ENCODE results near the gene PSMA4.

The PSMA4 gene

DNA sequence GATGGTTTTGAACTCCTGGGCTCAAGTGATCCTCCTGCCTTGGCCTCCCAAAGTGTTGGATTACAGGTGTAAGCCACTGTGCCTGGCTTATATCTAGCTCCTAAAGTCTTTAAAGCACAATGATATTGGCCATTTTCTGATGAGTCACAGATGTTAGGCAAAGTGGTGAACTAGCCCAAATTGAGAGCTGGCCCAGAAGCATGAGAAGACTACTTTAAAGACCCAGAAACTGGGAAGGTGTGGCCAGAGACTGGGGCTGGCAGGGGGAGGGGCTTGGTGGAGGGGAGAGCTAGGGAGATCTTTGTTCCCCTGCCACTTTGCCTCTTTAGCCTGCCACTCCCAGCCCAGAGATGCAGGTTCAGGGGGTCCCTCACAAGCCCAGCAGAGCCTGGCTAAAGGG lies 58.9 kb downstream of the PSMA4 start:
- no peak for TF ChIP-seq POLR2AphosphoS5 (IDR thresholded peaks at IDR 0.05; ENCODE audit: low read depth, low read length)
- TF ChIP-seq, protein P1, sequence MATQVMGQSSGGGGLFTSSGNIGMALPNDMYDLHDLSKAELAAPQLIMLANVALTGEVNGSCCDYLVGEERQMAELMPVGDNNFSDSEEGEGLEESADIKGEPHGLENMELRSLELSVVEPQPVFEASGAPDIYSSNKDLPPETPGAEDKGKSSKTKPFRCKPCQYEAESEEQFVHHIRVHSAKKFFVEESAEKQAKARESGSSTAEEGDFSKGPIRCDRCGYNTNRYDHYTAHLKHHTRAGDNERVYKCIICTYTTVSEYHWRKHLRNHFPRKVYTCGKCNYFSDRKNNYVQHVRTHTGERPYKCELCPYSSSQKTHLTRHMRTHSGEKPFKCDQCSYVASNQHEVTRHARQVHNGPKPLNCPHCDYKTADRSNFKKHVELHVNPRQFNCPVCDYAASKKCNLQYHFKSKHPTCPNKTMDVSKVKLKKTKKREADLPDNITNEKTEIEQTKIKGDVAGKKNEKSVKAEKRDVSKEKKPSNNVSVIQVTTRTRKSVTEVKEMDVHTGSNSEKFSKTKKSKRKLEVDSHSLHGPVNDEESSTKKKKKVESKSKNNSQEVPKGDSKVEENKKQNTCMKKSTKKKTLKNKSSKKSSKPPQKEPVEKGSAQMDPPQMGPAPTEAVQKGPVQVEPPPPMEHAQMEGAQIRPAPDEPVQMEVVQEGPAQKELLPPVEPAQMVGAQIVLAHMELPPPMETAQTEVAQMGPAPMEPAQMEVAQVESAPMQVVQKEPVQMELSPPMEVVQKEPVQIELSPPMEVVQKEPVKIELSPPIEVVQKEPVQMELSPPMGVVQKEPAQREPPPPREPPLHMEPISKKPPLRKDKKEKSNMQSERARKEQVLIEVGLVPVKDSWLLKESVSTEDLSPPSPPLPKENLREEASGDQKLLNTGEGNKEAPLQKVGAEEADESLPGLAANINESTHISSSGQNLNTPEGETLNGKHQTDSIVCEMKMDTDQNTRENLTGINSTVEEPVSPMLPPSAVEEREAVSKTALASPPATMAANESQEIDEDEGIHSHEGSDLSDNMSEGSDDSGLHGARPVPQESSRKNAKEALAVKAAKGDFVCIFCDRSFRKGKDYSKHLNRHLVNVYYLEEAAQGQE (IDR thresholded peaks at IDR 0.05; ENCODE audit: insufficient read depth in 1 of 2, low read depth in 2 of 2, low read length in 2 of 2), result no peak
- TF ChIP-seq SIN3A (IDR thresholded peaks at IDR 0.05; ENCODE audit: borderline replicate concordance, insufficient read depth, low read length), result no peak
- no peak for TF ChIP-seq FOXP2 (optimal IDR thresholded peaks at IDR 0.05; ENCODE audit: borderline replicate concordance, extremely low read depth, extremely low read length, insufficient read depth)
